Measurements from ENCODE around the gene STARD10. TPM values are rescaled to one million over a fixed set of nuclear protein-coding genes. Genes with fewer than 3 reads are reported as not detected.

The STARD10 gene
- total RNA-seq, 1 donor from 2014 or later = 20.9 TPM

- Histone ChIP-seq H3K36me3 (no peaks in the 10 kb centered on the region), H3K4me3 (no peak overlapping the region), H3K27me3 (no peaks in the 10 kb centered on the region), H3K9me3 (no peaks in the 10 kb centered on the region), H3K4me1 (peaks cover 0 to 3% of the 10 kb centered on the region in 2 donors), H3K27ac (no peak overlapping the region)
- TF ChIP-seq CTCF (IDR thresholded peaks at IDR 0.05) = no peak
- intact Hi-C loops (cut with DNase I) = no loop called here
- DNase-seq (ENCODE audit: low spot score in 2 of 2) = no peak
These were observed 22.3 kb downstream of the STARD10 start for GRCh38 chr11:72771507-72771906.

DNA sequence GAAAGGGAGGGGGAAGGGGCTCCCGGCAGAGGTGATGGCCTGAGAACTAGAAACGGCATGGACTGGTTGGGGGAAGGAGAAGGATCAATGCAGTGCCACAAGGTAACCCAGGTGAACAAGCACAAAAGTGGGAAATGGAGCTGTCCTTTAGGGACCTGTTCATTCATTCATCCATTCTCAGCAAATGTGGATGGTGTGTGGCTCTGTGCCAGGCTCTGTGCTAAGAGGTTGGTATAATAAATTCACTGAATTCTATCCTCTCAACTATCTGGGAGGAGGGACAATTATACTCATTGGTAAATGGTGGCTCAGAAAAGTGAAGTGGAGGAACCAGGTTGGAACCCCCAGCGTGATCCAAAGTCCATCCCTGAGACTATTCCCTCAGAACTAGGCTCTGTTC lies 23.0 kb downstream of the STARD10 start:
- H3K27ac ChIP-seq = no peak overlapping the region
- H3K4me1 ChIP-seq = peaks cover 0 to 3% of the 10 kb centered on the region in 2 donors
- H3K36me3 ChIP-seq = no peaks in the 10 kb centered on the region
- no peak for TF ChIP-seq CTCF (IDR thresholded peaks at IDR 0.05)
- H3K9me3 ChIP-seq = no peaks in the 10 kb centered on the region
- intact Hi-C loops (cut with DNase I) = no loop called here
- H3K4me3 ChIP-seq = no peak overlapping the region
- no peaks in the 10 kb centered on the region for H3K27me3 ChIP-seq
- DNase-seq (ENCODE audit: low spot score in 2 of 2) = no peak

DNA sequence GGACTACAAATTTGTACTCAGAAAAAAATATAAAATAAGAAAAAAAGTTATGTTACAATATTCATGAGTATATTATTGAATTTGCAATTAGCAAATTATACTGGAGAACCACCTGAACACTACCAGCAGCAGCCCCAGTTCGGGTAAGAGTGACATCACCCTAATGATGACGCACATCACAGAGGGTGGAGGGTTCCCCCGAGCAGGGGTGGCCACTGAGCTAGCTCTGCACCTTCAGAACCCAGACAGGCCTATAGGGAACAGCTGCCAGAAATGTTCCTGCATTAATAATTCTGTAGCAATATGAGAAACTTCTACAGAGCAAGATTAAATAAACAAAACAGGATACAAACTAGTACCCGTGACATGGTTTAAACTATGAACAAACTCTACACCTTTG lies 24.2 kb downstream of the STARD10 start:
- no peaks in the 10 kb centered on the region for H3K27me3 ChIP-seq
- H3K4me1 ChIP-seq = peaks cover 0 to 3% of the 10 kb centered on the region in 2 donors
- intact Hi-C loops (cut with DNase I) = no loop called here
- no peak overlapping the region for H3K27ac ChIP-seq
- H3K9me3 ChIP-seq = no peaks in the 10 kb centered on the region
- no peak for TF ChIP-seq CTCF (IDR thresholded peaks at IDR 0.05)
- no peak for DNase-seq (ENCODE audit: low spot score in 2 of 2)
- no peaks in the 10 kb centered on the region for H3K36me3 ChIP-seq
- no peak overlapping the region for H3K4me3 ChIP-seq

DNA sequence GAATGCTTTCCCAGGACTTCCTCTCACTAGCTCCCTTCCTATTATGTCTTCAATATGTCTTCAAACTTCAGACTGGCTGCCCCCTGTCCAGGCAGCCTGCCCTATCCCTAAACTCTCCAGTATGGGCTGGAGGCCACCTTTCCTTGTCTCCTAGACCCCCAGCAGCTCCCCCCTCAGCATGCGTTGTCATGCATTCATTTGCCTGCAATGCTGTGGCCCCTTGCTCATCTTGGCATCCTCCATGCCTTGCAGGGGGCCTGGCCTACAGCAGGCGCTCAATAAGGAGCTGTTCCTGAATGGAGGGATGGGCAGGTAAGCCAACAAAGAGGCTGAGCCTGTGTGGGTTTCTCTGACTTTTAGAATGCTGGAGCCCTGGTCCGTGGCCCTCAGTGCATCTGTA lies 25.3 kb downstream of the STARD10 start:
- no peak overlapping the region for H3K27ac ChIP-seq
- no peak overlapping the region for H3K4me3 ChIP-seq
- H3K27me3 ChIP-seq = no peaks in the 10 kb centered on the region
- no peaks in the 10 kb centered on the region for H3K9me3 ChIP-seq
- H3K36me3 ChIP-seq = no peaks in the 10 kb centered on the region
- intact Hi-C loops (cut with DNase I) = no loop called here
- no peak for DNase-seq (ENCODE audit: low spot score in 2 of 2)
- H3K4me1 ChIP-seq = no peaks in the 10 kb centered on the region
- no peak for TF ChIP-seq CTCF (IDR thresholded peaks at IDR 0.05)

GRCh38 chr11:72767203-72768062 lies 26.4 kb downstream of the STARD10 start:
- no peaks in the 10 kb centered on the region for H3K4me1 ChIP-seq
- H3K27me3 ChIP-seq = no peaks in the 10 kb centered on the region
- H3K4me3 ChIP-seq = no peak overlapping the region
- no peak for DNase-seq (ENCODE audit: low spot score in 2 of 2)
- no peaks in the 10 kb centered on the region for H3K36me3 ChIP-seq
- TF ChIP-seq CTCF (IDR thresholded peaks at IDR 0.05) = no peak
- H3K27ac ChIP-seq = no peak overlapping the region
- H3K9me3 ChIP-seq = no peaks in the 10 kb centered on the region
- intact Hi-C loops (cut with DNase I) = no loop called here
